Adrenal gland (tissue), 12 donors: ENCODE measurements around the gene CFAP77. TPM values are rescaled to one million over a fixed set of nuclear protein-coding genes. Genes with fewer than 3 reads are reported as not detected.

Experiments
- DNase-seq, 7 donors: peaks; one replicate each; pipeline ENCODE4 v3.0.0-alpha.2; 2019 to 2020
- H3K27ac ChIP-seq, 5 donors: fragments of 200-600 bp; sonication (generic) in 4 of 5; 1 replicate in 3 of 5; 2 replicates in 2 of 5; pipeline versions ENCODE4 v1.5.1 to v1.8.0; 2016 to 2020; ENCODE audit warnings: mild to moderate bottlenecking in 1 of 5
- H3K27me3 ChIP-seq: fragments of 200-600 bp; 2 replicates; pipeline ENCODE4 v1.8.0; 2021
- H3K36me3 ChIP-seq, 2 donors: fragments of 200-600 bp; replicated peaks in 1 of 2; 1 replicate in 1 of 2; 2 replicates in 1 of 2; pipeline versions ENCODE4 v1.5.1 to v1.8.0; 2018 to 2022
- H3K4me1 ChIP-seq, 2 donors: fragments of 200-600 bp; replicated peaks in 1 of 2; 1 replicate in 1 of 2; 2 replicates in 1 of 2; pipeline versions ENCODE4 v1.5.1 to v1.8.0; 2018 to 2021
- H3K4me3 ChIP-seq, 4 donors: fragments of 200-600 bp; sonication (generic) in 3 of 4; one replicate each; pipeline ENCODE4 v1.5.1; 2016 to 2018
- H3K9me3 ChIP-seq, 3 donors: fragments of 200-600 bp; sonication (generic) in 1 of 3; replicated peaks in 1 of 3; 1 replicate in 2 of 3; 2 replicates in 1 of 3; pipeline versions ENCODE4 v1.5.1 to v1.8.0; 2016 to 2021
- POLR2A ChIP-seq, 2 donors: fragments of 450-650 bp; IDR thresholded peaks; one replicate each; pipeline ENCODE4 v1.6.1; 2017; ENCODE audit warnings: antibody characterized with exemption in 2 of 2, mild to moderate bottlenecking in 2 of 2, moderate library complexity in 1 of 2
- WGBS, 4 donors: extraction: QIAGEN DNeasy Blood & Tissue Kit in 2 of 4; methylation state at CpG; one replicate each; pipeline versions ENCODE4 v1.1.5 to v1.1.7; 2013 to 2017; 5-methylcytosine and 5-hydroxymethylcytosine counted together
- intact Hi-C, 2 donors: fragments of 100-400 bp; cut with DNase I; formaldehyde crosslinking; loops; one replicate each; pipeline versions ENCODE4 v1.14.1 to v1.15.0; 2022 to 2023
- polyA plus RNA-seq, 3 donors: library from polyadenylated mRNA; stranded (reverse); fragments of 200-250 nt in 2 of 3; fragments of 350-450 nt in 1 of 3; fragmentation: Illumina TruSeq in 1 of 3; extraction: RNeasy Lipid Tissue Mini Kit (QIAGEN cat#74804) in 1 of 3; gene quantifications; one replicate each; pipeline ENCODE4 v1.2.3, GENCODE V29; 2013 to 2014
- total RNA-seq, 9 donors: library from RNA; depleted of rRNA in 4 of 9; stranded (reverse); fragments of >200 nt in 4 of 9; fragments of 120-200 nt in 1 of 9; fragmentation: NEBNext Ultra II Directional in 1 of 9; extraction: Animal tissue kit (Norgen Biotek cat#: 25700) in 1 of 9; gene quantifications; one replicate each; pipeline versions ENCODE4 v1.1.0 to v1.2.4, GENCODE V29; 2013 to 2023
- TF ChIP-seq, protein P1 (sequence below), 6 experiments: fragments of 450-650 bp in 4 of 6; fragments of 200-600 bp in 2 of 6; sonication (generic) in 1 of 6; IDR thresholded peaks; 1 replicate in 5 of 6; 2 replicates in 1 of 6; pipeline versions ENCODE4 v1.5.1 to v1.8.0; 2016 to 2021; ENCODE audit warnings: antibody characterized with exemption in 6 of 6, mild to moderate bottlenecking in 2 of 6, moderate library complexity in 1 of 6
- donor health status: healthy with polysubstance abuse.
- donor health status: Bipolar disorder and iron deficiency.
- donor health status: DM: yes; HTN: yes; CAD: no.
- donor health status: DM: no; HTN: no; CAD: no.
- donor health status: DM: no; HTN: no; CAD: no.
- donor health status: DM: yes; HTN: yes; CAD: no.

The CFAP77 gene
- total and polyA plus RNA-seq, 12 donors, result not detected

DNA sequence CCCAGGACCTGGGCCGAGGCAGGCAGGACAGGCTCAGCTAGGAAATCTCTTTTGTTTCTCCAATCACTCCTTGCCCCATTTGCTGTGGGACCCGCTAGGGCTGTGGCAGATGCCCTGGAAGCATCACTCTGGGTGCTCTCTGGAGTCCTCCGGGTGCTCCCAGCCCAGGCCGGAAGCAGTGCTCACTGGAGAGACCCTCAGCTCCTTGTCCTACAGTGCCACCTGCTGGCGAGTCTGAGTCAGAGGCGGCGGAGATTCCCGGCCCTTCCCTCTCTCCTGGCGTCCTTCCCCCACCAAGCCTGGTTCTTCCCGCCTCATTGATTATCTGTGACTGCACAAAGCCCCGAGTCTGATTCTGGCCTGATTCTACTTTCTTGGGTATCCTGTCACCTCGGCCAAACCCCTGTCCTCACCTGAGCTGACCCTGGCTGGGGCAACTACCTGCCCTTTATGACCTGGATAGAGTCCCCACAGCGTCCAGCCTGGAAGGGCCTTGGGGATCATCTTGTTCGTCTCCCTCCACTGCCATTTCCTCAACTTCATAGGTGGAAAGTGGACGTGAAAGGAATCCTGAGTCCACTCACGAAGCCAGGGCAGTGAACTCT lies 165.1 kb downstream of the CFAP77 start:
- DNase-seq, result peak; percentile 72 to 87 (median 83)
- peaks cover 37% of the 10 kb centered on the region for H3K27me3 ChIP-seq
- 9 to 14% (median 11%) methylated on average over 11 to 16 of the region's 16 CpGs for WGBS, 4 donors
- H3K9me3 ChIP-seq, result no peaks in the 10 kb centered on the region
- no peaks in the 10 kb centered on the region for H3K4me1 ChIP-seq
- H3K4me3 ChIP-seq, result no peak overlapping the region
- no peak for TF ChIP-seq POLR2A (IDR thresholded peaks at IDR 0.05)
- TF ChIP-seq, protein P1, sequence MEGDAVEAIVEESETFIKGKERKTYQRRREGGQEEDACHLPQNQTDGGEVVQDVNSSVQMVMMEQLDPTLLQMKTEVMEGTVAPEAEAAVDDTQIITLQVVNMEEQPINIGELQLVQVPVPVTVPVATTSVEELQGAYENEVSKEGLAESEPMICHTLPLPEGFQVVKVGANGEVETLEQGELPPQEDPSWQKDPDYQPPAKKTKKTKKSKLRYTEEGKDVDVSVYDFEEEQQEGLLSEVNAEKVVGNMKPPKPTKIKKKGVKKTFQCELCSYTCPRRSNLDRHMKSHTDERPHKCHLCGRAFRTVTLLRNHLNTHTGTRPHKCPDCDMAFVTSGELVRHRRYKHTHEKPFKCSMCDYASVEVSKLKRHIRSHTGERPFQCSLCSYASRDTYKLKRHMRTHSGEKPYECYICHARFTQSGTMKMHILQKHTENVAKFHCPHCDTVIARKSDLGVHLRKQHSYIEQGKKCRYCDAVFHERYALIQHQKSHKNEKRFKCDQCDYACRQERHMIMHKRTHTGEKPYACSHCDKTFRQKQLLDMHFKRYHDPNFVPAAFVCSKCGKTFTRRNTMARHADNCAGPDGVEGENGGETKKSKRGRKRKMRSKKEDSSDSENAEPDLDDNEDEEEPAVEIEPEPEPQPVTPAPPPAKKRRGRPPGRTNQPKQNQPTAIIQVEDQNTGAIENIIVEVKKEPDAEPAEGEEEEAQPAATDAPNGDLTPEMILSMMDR (IDR thresholded peaks at IDR 0.05), result peak; percentile 67 to 90 (median 86)
- H3K36me3 ChIP-seq, result no peaks in the 10 kb centered on the region
- intact Hi-C loops, result loop anchor here (2.0 to 10.0 kb wide), 4 partner anchors 68 to 227 kb away; partner anchors contain the start of gene CFAP77 (in 1 of the 2)
- H3K27ac ChIP-seq, result no peak overlapping the region

DNA sequence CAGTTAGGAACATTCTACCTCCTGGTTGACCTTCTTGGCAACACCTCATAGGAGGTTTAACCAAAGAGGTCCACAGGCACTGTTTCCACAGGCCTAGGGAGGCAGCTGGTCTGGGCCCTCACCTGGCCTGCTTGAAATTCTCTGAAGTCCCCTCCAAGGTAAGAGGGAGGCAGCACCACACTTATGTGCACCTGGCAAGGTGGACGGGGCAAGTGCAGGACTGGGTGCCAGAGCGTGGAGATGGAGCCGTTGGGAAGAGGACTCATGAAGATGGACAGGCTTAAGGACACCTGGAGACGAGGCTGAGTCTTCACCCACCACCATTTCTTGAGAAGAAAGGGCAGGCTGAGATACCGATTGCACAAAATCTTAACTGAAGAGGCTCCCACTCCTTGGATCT lies 165.8 kb downstream of the CFAP77 start:
- H3K4me1 ChIP-seq, result no peaks in the 10 kb centered on the region
- no peak for DNase-seq
- intact Hi-C loops, result loop anchor here (2.0 to 10.0 kb wide), 4 partner anchors 69 to 226 kb away; partner anchors contain the start of gene CFAP77 (in 1 of the 2)
- no peak overlapping the region for H3K27ac ChIP-seq
- WGBS, 4 donors, result 58 to 71% (median 62%) methylated on average over 5 of the region's 5 CpGs
- no peaks in the 10 kb centered on the region for H3K9me3 ChIP-seq
- peaks cover 44% of the 10 kb centered on the region for H3K27me3 ChIP-seq
- TF ChIP-seq, protein P1 (IDR thresholded peaks at IDR 0.05), result no peak
- TF ChIP-seq POLR2A (IDR thresholded peaks at IDR 0.05), result no peak
- no peaks in the 10 kb centered on the region for H3K36me3 ChIP-seq
- no peak overlapping the region for H3K4me3 ChIP-seq

DNA sequence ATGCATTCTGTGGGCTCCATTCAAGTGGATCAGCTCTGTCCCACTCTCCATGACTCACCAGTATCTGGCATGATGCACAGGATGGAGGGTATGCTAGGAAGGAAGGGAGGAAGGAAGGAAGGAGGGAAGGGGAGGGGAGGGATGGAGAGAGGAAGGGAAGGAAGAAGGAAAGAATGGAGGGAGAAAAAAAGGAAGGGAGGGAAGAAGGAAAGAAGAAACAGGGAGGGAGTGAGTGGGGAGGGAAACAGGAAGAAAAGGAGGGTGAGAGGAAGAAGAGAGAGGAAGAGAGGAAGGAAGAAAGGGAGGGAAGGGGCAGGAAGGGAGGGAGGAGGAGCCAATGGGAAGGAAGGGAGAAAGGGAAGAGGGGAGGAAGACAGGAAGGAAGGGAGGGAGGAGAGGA lies 167.1 kb downstream of the CFAP77 start:
- peaks cover 52% of the 10 kb centered on the region for H3K27me3 ChIP-seq
- no peak overlapping the region for H3K27ac ChIP-seq
- intact Hi-C loops, result loop anchor here (5.0 to 10.0 kb wide), 3 partner anchors 70 to 225 kb away; partner anchors contain the start of gene CFAP77 (in 1 of the 2)
- H3K4me3 ChIP-seq, result no peak overlapping the region
- no peaks in the 10 kb centered on the region for H3K36me3 ChIP-seq
- peaks cover 4 to 5% of the 10 kb centered on the region in 2 donors for H3K4me1 ChIP-seq
- H3K9me3 ChIP-seq, result no peaks in the 10 kb centered on the region
- DNase-seq, result no peak
- TF ChIP-seq, protein P1 (IDR thresholded peaks at IDR 0.05), result no peak
- TF ChIP-seq POLR2A (IDR thresholded peaks at IDR 0.05), result no peak

DNA sequence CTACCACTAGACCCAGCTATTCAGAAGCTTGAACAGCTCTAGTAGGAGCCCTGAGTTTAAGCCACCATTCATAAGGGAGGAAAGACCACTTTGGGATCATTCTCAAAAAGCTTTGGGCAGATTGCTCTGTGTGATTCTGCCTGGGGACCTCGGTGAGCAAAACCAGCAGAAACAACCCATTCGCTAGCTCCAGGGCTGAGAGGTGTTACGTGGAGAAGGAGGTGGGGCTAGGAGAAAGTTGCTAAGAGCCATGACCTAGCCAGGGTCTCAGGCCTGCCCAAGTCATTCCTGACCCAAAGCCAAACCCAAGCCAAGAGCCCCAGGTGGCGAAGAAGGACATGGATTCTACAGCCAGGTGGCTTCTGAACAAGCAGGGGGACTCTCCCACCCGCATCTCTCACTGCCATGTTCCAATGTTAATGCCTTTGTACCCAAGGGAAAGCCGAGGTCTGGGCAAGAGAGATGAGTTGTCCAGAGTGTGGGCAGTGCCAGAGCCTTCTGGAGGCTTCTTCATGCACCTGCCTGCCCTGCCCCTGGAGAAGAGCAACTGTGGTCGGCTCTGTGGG lies 168.4 kb downstream of the CFAP77 start:
- intact Hi-C loops, result loop anchor here (5.0 to 10.0 kb wide), 3 partner anchors 71 to 224 kb away; partner anchors contain the start of gene CFAP77 (in 1 of the 2)

More for the DNA sequence above, 168.4 kb downstream of the CFAP77 start:
- H3K36me3 ChIP-seq, result no peaks in the 10 kb centered on the region
- H3K9me3 ChIP-seq, result no peaks in the 10 kb centered on the region
- TF ChIP-seq, protein P1 (IDR thresholded peaks at IDR 0.05), result no peak
- no peak for TF ChIP-seq POLR2A (IDR thresholded peaks at IDR 0.05)
- peaks cover 4 to 9% of the 10 kb centered on the region in 2 donors for H3K4me1 ChIP-seq
- H3K4me3 ChIP-seq, result no peak overlapping the region
- peaks cover 66% of the 10 kb centered on the region for H3K27me3 ChIP-seq
- 34 to 54% (median 38%) methylated on average over 7 of the region's 7 CpGs for WGBS, 4 donors
- H3K27ac ChIP-seq, result no peak overlapping the region
- DNase-seq, result no peak
